HEK293T (cell line): Measurements from ENCODE around the gene CLSTN1.

ENCODE experiments used
- CTCF ChIA-PET: fragments of 350-600 bp; formaldehyde crosslinking; extraction: SDS; loops from one replicate; lab custom pipeline; 2021; ENCODE audit warnings: antibody characterized with exemption, inconsistent platforms; lab: Yijun Ruan, JAX
- POLR2A ChIA-PET: fragments of 350-600 bp; formaldehyde crosslinking; extraction: SDS; loops from one replicate; lab custom pipeline; 2020; ENCODE audit warnings: antibody characterized with exemption, inconsistent platforms; lab: Yijun Ruan, JAX
- DNase-seq: peaks from one replicate; pipeline ENCODE4 v3.0.0; 2012; ENCODE audit warnings: mixed read lengths; ENCODE audit errors: extremely low spot score
- ARNT ChIP-seq: fragments of 450-650 bp; IDR thresholded peaks from 2 replicates; pipeline ENCODE4 v1.6.1; 2017; ENCODE audit warnings: mild to moderate bottlenecking
- BHLHE40 ChIP-seq: fragments of 450-650 bp; IDR thresholded peaks from 2 replicates; pipeline ENCODE4 v1.6.1; 2016; ENCODE audit warnings: mild to moderate bottlenecking, moderate library complexity, borderline replicate concordance
- CTBP1 ChIP-seq: fragments of 450-650 bp; IDR thresholded peaks from 2 replicates; pipeline ENCODE4 v1.6.1; 2016; ENCODE audit warnings: borderline replicate concordance
- ELF4 ChIP-seq: fragments of 450-650 bp; IDR thresholded peaks from 2 replicates; pipeline ENCODE4 v1.6.1; 2017; ENCODE audit warnings: antibody characterized with exemption
- FOXA1 ChIP-seq: fragments of 450-650 bp; IDR thresholded peaks from 2 replicates; pipeline ENCODE4 v1.6.1; 2016; ENCODE audit warnings: mild to moderate bottlenecking
- FOXK2 ChIP-seq: fragments of 450-650 bp; IDR thresholded peaks from 2 replicates; pipeline ENCODE4 v1.6.1; 2016; ENCODE audit warnings: mild to moderate bottlenecking
- FOXM1 ChIP-seq: fragments of 450-650 bp; IDR thresholded peaks from 2 replicates; pipeline ENCODE4 v1.6.1; 2017; ENCODE audit warnings: mild to moderate bottlenecking, borderline replicate concordance
- HDGF ChIP-seq: fragments of 450-650 bp; IDR thresholded peaks from 2 replicates; pipeline ENCODE4 v1.6.1; 2017; ENCODE audit warnings: antibody characterized with exemption, borderline replicate concordance
- L3MBTL2 ChIP-seq: fragments of 450-650 bp; conservative IDR thresholded peaks from 2 replicates; pipeline ENCODE4 v1.6.1; 2016; ENCODE audit warnings: mild to moderate bottlenecking
- LEF1 ChIP-seq: fragments of 450-650 bp; IDR thresholded peaks from 2 replicates; pipeline ENCODE4 v1.6.1; 2017; ENCODE audit warnings: mild to moderate bottlenecking, borderline replicate concordance
- NFRKB ChIP-seq: fragments of 450-650 bp; IDR thresholded peaks from 2 replicates; pipeline ENCODE4 v1.6.1; 2016; ENCODE audit warnings: mild to moderate bottlenecking, moderate library complexity
- PKNOX1 ChIP-seq: fragments of 450-650 bp; IDR thresholded peaks from 2 replicates; pipeline ENCODE4 v1.6.1; 2016
- SP1 ChIP-seq: fragments of 450-650 bp; IDR thresholded peaks from 2 replicates; pipeline ENCODE4 v1.6.1; 2017
- SUZ12 ChIP-seq: fragments of 450-650 bp; IDR thresholded peaks from 2 replicates; pipeline ENCODE4 v1.6.1; 2016; ENCODE audit warnings: mild to moderate bottlenecking
- TARDBP ChIP-seq: fragments of 450-650 bp; IDR thresholded peaks from 2 replicates; pipeline ENCODE4 v1.6.1; 2016
- ZNF384 ChIP-seq: fragments of 450-650 bp; IDR thresholded peaks from 2 replicates; pipeline ENCODE4 v1.6.1; 2016

CLSTN1 gene

GRCh38 chr1:9687120-9687873, 136.5 kb downstream of the CLSTN1 start:
- CTCF ChIA-PET = no interaction called here
- DNase-seq = peak; percentile 76
- TF ChIP-seq SUZ12 (no peak), L3MBTL2 (peak; percentile 81), NFRKB (no peak), FOXM1 (no peak)
- POLR2A ChIA-PET = no interaction called here

GRCh38 chr1:9684801-9685200, 139.0 kb downstream of the CLSTN1 start:
- TF ChIP-seq BHLHE40 = no peak
- no peak for TF ChIP-seq SUZ12
- TF ChIP-seq PKNOX1 = no peak
- no peak for TF ChIP-seq HDGF
- TF ChIP-seq ARNT = no peak
- CTCF ChIA-PET = no interaction called here
- DNase-seq = no peak
- POLR2A ChIA-PET = interaction anchor here (1.4 kb wide), 1 partner anchor 20 kb away, joined by 3 read pairs; no protein-coding TSS in a partner anchor

GRCh38 chr1:9680828-9681227, 142.9 kb downstream of the CLSTN1 start:
- DNase-seq = no peak
- TF ChIP-seq ELF4 (no peak), BHLHE40 (no peak), FOXA1 (no peak), CTBP1 (no peak), ZNF384 (no peak), FOXM1 (no peak), LEF1 (no peak), SUZ12 (no peak), PKNOX1 (no peak), FOXK2 (no peak), ARNT (no peak), NFRKB (no peak), HDGF (no peak), SP1 (no peak)
- CTCF ChIA-PET = interaction anchor here (0.8 to 1.7 kb wide), 2 partner anchors 10 to 21 kb away, joined by 4 read pairs; no protein-coding TSS in a partner anchor
- POLR2A ChIA-PET = no interaction called here

- DNase-seq = no peak
- TF ChIP-seq NFRKB (no peak), BHLHE40 (no peak), TARDBP (no peak), ELF4 (no peak), SP1 (no peak), CTBP1 (no peak), SUZ12 (no peak), L3MBTL2 (no peak), ARNT (no peak), FOXA1 (no peak), PKNOX1 (no peak), LEF1 (no peak), ZNF384 (no peak), HDGF (no peak)
- ChIA-PET POLR2A (no interaction called here), CTCF (interaction anchor here (1.7 kb wide), 1 partner anchor 22 kb away, joined by 4 read pairs; no protein-coding TSS in a partner anchor)
Observed at GRCh38 chr1:9680091-9680490, 143.7 kb downstream of the CLSTN1 start.
